SU-DHL-6 (cell line): Measurements from ENCODE around the gene MYO1D.

Experiments
- H2AFZ ChIP-seq: fragments of 200-600 bp; sonication (generic); 2 replicates; pipeline ENCODE4 v1.6.1; 2014; ENCODE audit warnings: low read depth, mild to moderate bottlenecking, moderate library complexity, mixed read lengths, antibody characterized with exemption, low read length; ENCODE audit not compliant: severe bottlenecking
- H3F3A ChIP-seq: fragments of 200-600 bp; shearing (Covaris generic); 2 replicates; pipeline ENCODE4 v1.6.0; 2016; ENCODE audit warnings: antibody characterized with exemption, mild to moderate bottlenecking; ENCODE audit not compliant: insufficient read depth
- H3K27ac ChIP-seq: fragments of 200-600 bp; sonication (generic); 2 replicates; pipeline ENCODE4 v1.5.1; 2016; ENCODE audit warnings: low read depth, mild to moderate bottlenecking, low read length, moderate library complexity, mixed read lengths
- H3K27me3 ChIP-seq: fragments of 200-600 bp; sonication (generic), shearing (Covaris generic); 2 replicates; pipeline ENCODE4 v1.6.0; 2014; ENCODE audit warnings: mild to moderate bottlenecking, low read length
- H3K36me3 ChIP-seq: fragments of 200-600 bp; sonication (generic); 2 replicates; pipeline ENCODE4 v1.6.1; 2014; ENCODE audit warnings: mild to moderate bottlenecking, low read length, mixed read lengths
- H3K4me2 ChIP-seq: fragments of 300-600, 200-600 bp; shearing (Covaris generic), sonication (generic); 2 replicates; pipeline ENCODE4 v1.6.0; 2014; ENCODE audit warnings: low read length, low read depth, mild to moderate bottlenecking; ENCODE audit not compliant: poor library complexity, severe bottlenecking
- H3K4me3 ChIP-seq: fragments of 200-600 bp; sonication (generic); 2 replicates; pipeline ENCODE4 v1.5.1; 2014; ENCODE audit warnings: antibody characterized with exemption, low read length, mild to moderate bottlenecking, mixed read lengths; ENCODE audit not compliant: insufficient read depth, poor library complexity, severe bottlenecking
- H3K79me2 ChIP-seq: fragments of 200-600 bp; sonication (generic); 2 replicates; pipeline ENCODE4 v1.6.1; 2014; ENCODE audit warnings: mild to moderate bottlenecking, low read length, moderate library complexity; ENCODE audit not compliant: insufficient read depth
- H3K9ac ChIP-seq: fragments of 200-600 bp; sonication (generic); 2 replicates; pipeline ENCODE4 v1.7.0; 2014; ENCODE audit warnings: mild to moderate bottlenecking, low read length
- H3K9me2 ChIP-seq: fragments of 200-600 bp; sonication (generic); replicated peaks from 2 replicates; pipeline ENCODE4 v1.6.1; 2014; ENCODE audit warnings: low read length; ENCODE audit not compliant: insufficient read depth
- H3K9me3 ChIP-seq: fragments of 200-600 bp; sonication (generic); 2 replicates; pipeline ENCODE4 v1.6.1; 2014; ENCODE audit warnings: low read length, mixed read lengths; ENCODE audit not compliant: insufficient read depth
- H4K20me1 ChIP-seq: fragments of 200-600 bp; sonication (generic); 2 replicates; pipeline ENCODE4 v1.6.1; 2014; ENCODE audit warnings: low read depth, mild to moderate bottlenecking, antibody characterized with exemption, low read length, moderate library complexity, mixed read lengths
- CTCF ChIP-seq: fragments of 200-600 bp; sonication (generic); IDR thresholded peaks from one replicate; pipeline ENCODE4 v1.5.1; 2017; ENCODE audit warnings: antibody characterized with exemption, mild to moderate bottlenecking, low read length, moderate library complexity; ENCODE audit not compliant: insufficient read depth, poor library complexity, severe bottlenecking
- EZH2phosphoT487 ChIP-seq: fragments of 200-600 bp; sonication (generic), shearing (Covaris generic); conservative IDR thresholded peaks from 2 replicates; pipeline ENCODE4 v1.6.1; 2018; ENCODE audit warnings: mild to moderate bottlenecking, antibody characterized with exemption, low read length, moderate library complexity, mixed read lengths

MYO1D gene

DNA sequence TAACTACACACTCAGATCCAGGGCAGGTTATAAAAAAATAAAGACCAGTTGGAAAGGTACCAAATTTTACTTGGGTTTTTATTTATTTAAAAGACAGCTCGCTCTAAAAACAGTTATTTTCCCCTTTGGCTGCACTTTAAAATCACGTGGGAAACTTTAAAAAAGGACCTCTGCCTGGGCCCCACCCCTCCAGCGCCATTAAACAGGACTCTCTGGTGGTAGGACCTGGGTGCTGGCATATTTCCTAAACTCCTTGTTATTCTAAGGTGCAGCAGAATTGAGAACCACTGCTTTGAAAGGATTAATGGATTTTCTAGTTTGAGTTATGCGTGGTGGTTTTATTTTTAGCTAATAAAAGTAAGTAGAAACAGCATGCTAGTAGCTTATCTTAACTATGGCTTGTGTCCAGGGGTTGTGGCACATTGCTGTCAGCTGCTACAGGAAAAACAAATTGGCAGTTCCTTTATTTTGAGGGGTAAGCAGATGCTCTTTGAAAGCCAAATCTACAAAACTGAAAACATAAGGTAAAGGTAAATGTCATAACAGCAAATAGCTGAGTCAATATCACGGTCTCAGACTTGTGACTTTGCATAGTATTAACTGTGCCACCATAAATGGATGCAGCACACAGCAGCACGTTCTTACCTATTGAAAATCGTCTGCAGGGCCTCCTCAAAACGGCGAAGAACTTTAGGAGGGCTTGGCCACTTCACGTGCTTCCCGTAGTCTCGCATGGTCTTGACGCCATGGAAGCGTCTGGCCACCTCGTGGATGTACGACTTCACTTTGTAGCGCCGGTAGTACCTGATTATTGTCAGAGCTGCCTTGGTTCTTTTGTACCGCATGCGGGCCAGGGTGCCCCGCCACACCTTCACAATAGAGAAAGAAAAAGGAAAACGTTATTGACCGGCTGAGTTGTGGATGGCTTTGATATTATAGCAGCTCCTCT is 218.2 kb downstream of the MYO1D start:
- Histone ChIP-seq H3K9me2 (no peaks in the 10 kb centered on the region), H2AFZ (no peak overlapping the region), H3K9ac (no peak overlapping the region), H3K79me2 (no peaks in the 10 kb centered on the region), H3K27ac (no peak overlapping the region), H3K27me3 (no peaks in the 10 kb centered on the region), H3F3A (no peaks in the 10 kb centered on the region), H3K4me3 (no peak overlapping the region), H3K36me3 (no peaks in the 10 kb centered on the region), H3K9me3 (no peaks in the 10 kb centered on the region), H3K4me2 (no peak overlapping the region), H4K20me1 (no peaks in the 10 kb centered on the region)
- TF ChIP-seq CTCF (no peak), EZH2phosphoT487 (no peak)

- Histone ChIP-seq H2AFZ (no peak overlapping the region), H3K79me2 (no peaks in the 10 kb centered on the region), H3K27me3 (no peaks in the 10 kb centered on the region), H3K9ac (no peak overlapping the region), H3K9me2 (no peaks in the 10 kb centered on the region), H3K36me3 (no peaks in the 10 kb centered on the region), H3K9me3 (no peaks in the 10 kb centered on the region), H3K27ac (no peak overlapping the region), H4K20me1 (no peaks in the 10 kb centered on the region), H3K4me3 (no peak overlapping the region), H3F3A (no peaks in the 10 kb centered on the region), H3K4me2 (no peak overlapping the region)
- TF ChIP-seq EZH2phosphoT487 (no peak), CTCF (no peak)
These were observed 220.0 kb downstream of the MYO1D start for GRCh38 chr17:32656886-32657285.

DNA sequence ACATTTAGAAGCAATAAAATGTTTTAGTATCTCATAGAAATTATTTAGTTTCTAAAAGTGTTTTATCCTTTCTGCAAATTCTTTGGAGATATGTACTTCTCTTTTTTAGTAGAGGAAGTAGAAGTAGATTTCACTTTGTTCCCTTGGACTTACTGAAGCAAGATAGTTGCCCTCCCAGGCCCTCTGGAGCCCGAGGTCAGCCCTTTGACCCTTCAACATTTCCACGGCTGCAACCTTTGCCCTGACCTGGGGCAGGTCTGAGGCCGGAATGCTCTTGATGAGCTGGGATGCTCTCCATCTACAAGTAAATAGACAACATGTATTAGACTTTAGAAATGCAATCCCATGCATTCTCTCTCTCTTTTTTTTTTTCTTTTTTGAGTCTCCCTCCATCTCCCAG is 222.6 kb downstream of the MYO1D start:
- no peak overlapping the region for H3K27ac ChIP-seq
- H3K4me3 ChIP-seq = no peak overlapping the region
- no peaks in the 10 kb centered on the region for H3K9me2 ChIP-seq
- no peaks in the 10 kb centered on the region for H4K20me1 ChIP-seq
- peaks cover 16% of the 10 kb centered on the region for H3K9me3 ChIP-seq
- H3K9ac ChIP-seq = no peak overlapping the region
- H3K36me3 ChIP-seq = no peaks in the 10 kb centered on the region
- TF ChIP-seq CTCF (no peak), EZH2phosphoT487 (no peak)
- H3K4me2 ChIP-seq = no peak overlapping the region
- H3K79me2 ChIP-seq = no peaks in the 10 kb centered on the region
- no peaks in the 10 kb centered on the region for H3F3A ChIP-seq
- H2AFZ ChIP-seq = no peak overlapping the region
- no peaks in the 10 kb centered on the region for H3K27me3 ChIP-seq
